Activated CD4-positive, alpha-beta T cell treated with anti-CD3 and anti-CD28 coated beads, Interleukin-2, amount 10 ng/mL, durations not matched to agents 7 days and 5 days (primary cell): ENCODE measurements around the gene KIF2C. TPM values are rescaled to one million over a fixed set of nuclear protein-coding genes. Genes with fewer than 3 reads are reported as not detected.
A peak's percentile ranks its signal among the peaks of the same experiment; 100 is the strongest.
"Not testable (repeated sequence)": the region's sequence is repeated elsewhere in the genome, so short reads cannot be mapped to it uniquely, and the experiment has no call there.

Experiments used
- CTCF ChIA-PET: fragments of 350-600 bp; sonication (Branson Sonifier 250); formaldehyde crosslinking; loops from one replicate; lab custom pipeline; 2021; ENCODE audit warnings: antibody characterized with exemption; lab: Charles Lee
- POLR2A ChIA-PET: fragments of 350-600 bp; sonication (Branson Sonifier 250); formaldehyde crosslinking; loops from one replicate; lab custom pipeline; 2021; ENCODE audit warnings: antibody characterized with exemption; lab: Charles Lee
- DNase-seq: peaks from one replicate; pipeline ENCODE4 v3.0.0-alpha.2; 2020
- H3K27ac Mint-ChIP-seq: one replicate; pipeline ENCODE4 v1.8.0; 2021; ENCODE audit warnings: mild to moderate bottlenecking, moderate library complexity, mixed read lengths
- H3K27me3 Mint-ChIP-seq: one replicate; pipeline ENCODE4 v1.8.0; 2021; ENCODE audit warnings: mixed read lengths
- H3K36me3 Mint-ChIP-seq: one replicate; pipeline ENCODE4 v1.8.0; 2021; ENCODE audit warnings: low read depth, mixed read lengths
- H3K4me1 Mint-ChIP-seq: one replicate; pipeline ENCODE4 v1.8.0; 2021; ENCODE audit warnings: mixed read lengths
- H3K4me3 Mint-ChIP-seq: one replicate; pipeline ENCODE4 v1.8.0; 2021; ENCODE audit warnings: mild to moderate bottlenecking, moderate library complexity, mixed read lengths
- H3K9me3 Mint-ChIP-seq: one replicate; pipeline ENCODE4 v1.8.0; 2021; ENCODE audit warnings: mixed read lengths
- total RNA-seq, 2 experiments: library from RNA; stranded (reverse); gene quantifications; one replicate each; pipeline ENCODE4 v1.2.3, GENCODE V29; 2021

KIF2C gene
- total RNA-seq, 2 experiments from 2014 or later: 110 to 121 TPM

DNA sequence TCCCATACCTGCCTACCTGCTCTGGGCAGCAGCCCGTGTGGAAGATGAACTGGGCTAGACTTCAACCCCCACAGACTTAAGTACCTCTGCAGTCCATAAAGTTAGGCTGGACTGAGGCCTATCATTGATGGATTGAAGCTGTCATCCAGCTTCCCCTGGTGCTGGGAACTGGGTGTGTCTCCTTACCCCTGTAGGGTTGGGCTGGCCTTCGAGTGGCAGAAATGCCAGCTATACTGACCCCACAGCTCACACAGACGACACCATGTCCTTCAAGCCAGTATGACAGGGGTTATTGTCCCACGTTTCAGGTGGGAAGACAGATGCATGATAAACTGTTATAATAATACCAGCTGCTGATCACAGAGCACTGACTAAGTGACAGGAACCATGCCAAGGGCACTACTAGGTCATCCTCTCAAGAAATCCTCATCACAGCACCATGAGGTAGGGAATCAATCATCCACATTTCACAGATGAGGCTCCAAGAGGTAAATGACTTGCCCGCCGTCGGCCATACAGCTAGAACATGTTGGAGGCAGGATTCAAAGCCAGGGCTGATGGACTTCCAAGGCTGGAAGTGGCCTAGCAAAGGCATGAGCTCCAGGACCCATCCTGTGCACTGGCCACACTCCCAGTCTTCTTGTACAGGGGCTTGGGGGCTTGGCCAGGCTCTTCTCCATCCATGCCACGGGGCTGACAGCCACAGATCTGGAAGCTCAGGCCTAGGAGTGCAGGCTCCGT is 48.7 kb downstream of the KIF2C start, which contains the start of gene BEST4:
TSS of gene BEST4 (minus strand) at position 51 of the 741 bp plus-strand sequence. CDS start 465 bp downstream, outside the sequence.
- Mint-ChIP-seq H3K4me3 (no peak within 1 kb of the TSS), H3K36me3 (no peaks in the 10 kb centered on the region), H3K27ac (peak within 1 kb of the TSS; percentile 19), H3K9me3 (no peaks in the 10 kb centered on the region), H3K4me1 (peaks cover 28% of the 10 kb centered on the region), H3K27me3 (no peaks in the 10 kb centered on the region)
- DNase-seq: no peak
- CTCF ChIA-PET: interaction anchor here (0.9 to 2.7 kb wide), 5 partner anchors 11 to 67 kb away, joined by 4 to 18 read pairs (median 6); partner anchors contain the start of genes BTBD19, PLK3, RNU5D-1 and RPS8
- POLR2A ChIA-PET: interaction anchor here (0.8 to 1.4 kb wide), 2 partner anchors 12 to 58 kb away, joined by 3 read pairs; partner anchors contain the start of gene PLK3

- Mint-ChIP-seq H3K9me3 (no peaks in the 10 kb centered on the region), H3K27ac (no peak overlapping the region), H3K36me3 (no peaks in the 10 kb centered on the region), H3K4me3 (no peak overlapping the region), H3K27me3 (no peaks in the 10 kb centered on the region), H3K4me1 (peaks cover 7% of the 10 kb centered on the region)
- no peak for DNase-seq
- CTCF ChIA-PET: interaction anchor here (1.1 to 2.4 kb wide), 7 partner anchors 8 to 220 kb away, joined by 3 to 10 read pairs (median 4); partner anchors contain the start of genes HECTD3, PLK3 and RNU5D-1
- POLR2A ChIA-PET: interaction anchor here (0.6 kb wide), 1 partner anchor 28 kb away, joined by 5 read pairs; no protein-coding TSS in a partner anchor
These were observed 51.5 kb downstream of the KIF2C start for GRCh38 chr1:44790968-44791801.

DNA sequence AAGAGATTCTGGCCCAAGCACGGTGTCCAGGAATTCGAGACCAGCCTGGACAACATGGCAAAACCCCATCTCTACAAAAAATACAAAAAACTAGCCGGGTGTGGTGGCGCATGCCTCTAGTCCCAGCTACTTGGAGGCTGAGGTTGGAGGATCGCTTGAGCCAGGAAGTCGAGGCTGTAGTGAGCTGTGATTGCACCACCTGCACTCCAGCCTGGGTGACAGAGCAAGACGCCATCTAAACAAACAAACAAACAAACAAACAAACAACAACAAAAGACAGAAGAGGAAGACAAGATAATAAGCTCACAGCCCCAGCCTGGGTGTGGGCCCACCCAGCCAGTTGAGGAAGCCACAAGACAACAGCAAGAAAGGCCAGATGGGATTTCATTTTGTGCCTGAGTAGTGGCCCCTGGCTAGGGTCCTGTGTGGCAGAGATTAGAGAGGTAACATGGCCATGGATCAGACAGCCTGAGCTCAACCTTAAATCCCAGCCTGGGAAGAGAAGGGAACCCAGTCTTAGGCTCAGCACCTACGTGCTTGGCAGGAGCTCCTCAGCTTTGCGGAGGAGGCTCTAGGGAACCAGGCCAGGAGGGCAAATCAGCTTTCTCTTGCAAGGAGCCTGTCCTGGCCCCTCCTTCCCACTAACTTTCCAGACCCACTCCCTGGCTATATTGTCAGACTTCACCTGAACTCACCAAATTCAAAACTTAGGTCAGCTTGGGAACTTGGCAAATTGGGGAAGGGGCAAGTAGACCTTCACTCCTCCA is 53.3 kb downstream of the KIF2C start:
- POLR2A ChIA-PET: interaction anchor here (0.8 kb wide), 1 partner anchor 27 kb away, joined by 3 read pairs; no protein-coding TSS in a partner anchor
- Mint-ChIP-seq H3K4me1 (peaks cover 3% of the 10 kb centered on the region), H3K27ac (no peak overlapping the region)

GRCh38 chr1:44797886-44798285 is 58.2 kb downstream of the KIF2C start:
- H3K4me3 Mint-ChIP-seq, H3K27me3 Mint-ChIP-seq, POLR2A ChIA-PET, DNase-seq, H3K9me3 Mint-ChIP-seq: not testable (repeated sequence)
- Mint-ChIP-seq H3K4me1 (peaks cover 31% of the 10 kb centered on the region), H3K27ac (peak overlapping the region; percentile 73), H3K36me3 (peaks cover 17% of the 10 kb centered on the region)
- CTCF ChIA-PET: interaction anchor here (0.7 to 1.6 kb wide), 2 partner anchors 67 to 202 kb away, joined by 3 to 5 read pairs; partner anchors contain the start of gene RNU5D-1

More for the DNA sequence above, 53.3 kb downstream of the KIF2C start:
- CTCF ChIA-PET: interaction anchor here (0.5 to 2.2 kb wide), 16 partner anchors 8 to 217 kb away, joined by 3 to 8 read pairs (median 3); partner anchors contain the start of genes BTBD19 and RPS8
- DNase-seq: no peak
- no peaks in the 10 kb centered on the region for H3K36me3 Mint-ChIP-seq
- no peaks in the 10 kb centered on the region for H3K27me3 Mint-ChIP-seq
- H3K4me3 Mint-ChIP-seq: no peak overlapping the region
- no peaks in the 10 kb centered on the region for H3K9me3 Mint-ChIP-seq

- POLR2A ChIA-PET: no interaction called here
- CTCF ChIA-PET: interaction anchor here (0.6 to 3.3 kb wide), 5 partner anchors 9 to 39 kb away, joined by 3 to 33 read pairs (median 10); partner anchors contain the start of genes BEST4 and BTBD19
- peak overlapping the region; percentile 100 for H3K27ac Mint-ChIP-seq
- peaks cover 36% of the 10 kb centered on the region for H3K4me1 Mint-ChIP-seq
- H3K9me3 Mint-ChIP-seq: no peaks in the 10 kb centered on the region
- DNase-seq: no peak
- no peaks in the 10 kb centered on the region for H3K27me3 Mint-ChIP-seq
- peak overlapping the region; percentile 80 for H3K4me3 Mint-ChIP-seq
- H3K36me3 Mint-ChIP-seq: peaks cover 25% of the 10 kb centered on the region
These were observed 59.1 kb downstream of the KIF2C start for GRCh38 chr1:44798481-44799365.

DNA sequence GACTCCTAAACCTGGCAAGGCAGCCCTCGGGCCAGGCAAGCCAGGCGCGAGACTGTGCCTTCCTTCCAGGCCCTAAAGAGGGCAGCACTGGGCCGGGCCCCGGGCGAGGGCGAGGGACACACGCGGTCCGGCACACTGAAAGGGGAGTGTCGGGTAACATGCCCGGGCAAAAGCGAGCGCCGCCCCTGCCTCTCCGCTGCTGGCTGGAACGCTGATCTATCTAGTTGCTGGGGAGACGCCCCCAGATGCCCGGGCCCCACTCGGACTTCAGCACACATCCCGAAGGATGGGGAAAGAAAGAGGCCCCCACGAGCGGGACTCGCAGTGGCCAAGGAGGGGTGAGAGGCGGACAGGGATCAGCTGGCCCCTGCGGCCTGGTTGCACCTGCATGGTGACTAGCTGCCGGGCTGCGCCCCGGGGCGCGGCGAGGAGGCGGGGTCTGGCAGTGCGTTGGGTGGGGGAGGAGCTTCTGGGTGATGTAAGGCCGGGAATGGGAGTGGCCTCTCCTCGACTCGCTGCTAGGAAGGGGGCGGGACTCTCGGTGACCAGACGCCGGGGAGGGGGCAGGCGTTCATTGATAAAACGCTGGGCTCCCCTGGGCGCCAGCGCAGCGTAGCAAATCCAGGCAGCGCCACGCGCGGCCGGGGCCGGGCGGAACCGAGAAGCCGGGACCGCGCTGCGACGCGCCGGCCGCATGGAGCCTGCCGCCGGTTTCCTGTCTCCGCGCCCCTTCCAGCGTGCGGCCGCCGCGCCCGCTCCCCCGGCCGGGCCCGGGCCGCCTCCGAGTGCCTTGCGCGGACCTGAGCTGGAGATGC is 60.3 kb downstream of the KIF2C start, which contains the start of gene PLK3:
TSS of gene PLK3 (plus strand) at position 608 of the 815 bp plus-strand sequence. CDS start at position 695, 87 bp downstream.
- H3K4me3 Mint-ChIP-seq: peak within 1 kb of the TSS; percentile 80
- H3K4me1 Mint-ChIP-seq: peaks cover 44% of the 10 kb centered on the region
- no peaks in the 10 kb centered on the region for H3K9me3 Mint-ChIP-seq
- ChIA-PET CTCF (interaction anchor here (0.7 to 3.3 kb wide), 23 partner anchors 9 to 503 kb away, joined by 3 to 33 read pairs (median 5); partner anchors contain the start of genes BEST4, BTBD19, RNU5D-1 and UROD), POLR2A (interaction anchor here (0.7 to 2.4 kb wide), 8 partner anchors 9 to 212 kb away, joined by 3 to 33 read pairs (median 6); partner anchors contain the start of genes BEST4, BTBD19, RNU5D-1 and UROD)
- H3K27ac Mint-ChIP-seq: peak within 1 kb of the TSS; percentile 100
- peak; percentile 99 for DNase-seq
- no peaks in the 10 kb centered on the region for H3K27me3 Mint-ChIP-seq
- H3K36me3 Mint-ChIP-seq: peaks cover 36% of the 10 kb centered on the region

DNA sequence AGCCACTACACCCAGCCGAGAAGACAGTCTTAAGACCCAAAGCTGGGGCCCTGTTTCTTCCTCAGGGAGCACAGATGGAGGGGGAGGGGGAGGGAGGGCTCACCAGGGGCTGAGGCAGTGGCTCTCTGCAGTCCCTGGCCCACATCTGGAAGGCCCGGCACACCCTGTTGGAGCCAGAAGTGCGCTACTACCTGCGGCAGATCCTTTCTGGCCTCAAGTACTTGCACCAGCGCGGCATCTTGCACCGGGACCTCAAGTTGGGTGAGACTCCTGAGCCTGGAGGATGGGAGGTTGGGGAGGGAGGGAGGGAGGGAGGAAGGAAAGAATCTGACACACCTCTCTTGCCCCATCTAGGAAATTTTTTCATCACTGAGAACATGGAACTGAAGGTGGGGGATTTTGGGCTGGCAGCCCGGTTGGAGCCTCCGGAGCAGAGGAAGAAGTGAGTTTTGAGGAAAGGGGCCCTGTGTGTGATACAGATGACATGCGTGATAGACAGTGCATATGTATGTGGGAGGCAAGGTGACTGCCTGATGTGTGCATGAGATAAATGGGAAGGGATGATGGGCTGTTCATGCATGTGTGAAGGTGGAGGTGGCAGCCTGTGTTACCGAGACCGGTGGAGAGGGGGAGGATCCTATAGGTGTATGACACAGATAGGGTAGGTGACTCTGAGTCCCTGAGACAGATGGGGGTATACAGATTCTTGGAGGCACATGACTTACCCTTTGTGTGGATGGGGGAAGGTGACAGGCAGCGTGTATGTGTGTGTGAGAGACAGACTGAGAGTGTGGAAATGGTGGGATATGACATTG is 62.1 kb downstream of the KIF2C start:
- Mint-ChIP-seq H3K4me1 (peaks cover 55% of the 10 kb centered on the region), H3K36me3 (peaks cover 46% of the 10 kb centered on the region), H3K27me3 (no peaks in the 10 kb centered on the region), H3K9me3 (no peaks in the 10 kb centered on the region), H3K4me3 (peak overlapping the region; percentile 80), H3K27ac (peak overlapping the region; percentile 93)
- ChIA-PET CTCF (interaction anchor here (0.6 to 3.3 kb wide), 4 partner anchors 7 to 106 kb away, joined by 3 to 33 read pairs (median 20); partner anchors contain the start of gene BTBD19), POLR2A (interaction anchor here (0.7 to 2.4 kb wide), 5 partner anchors 7 to 209 kb away, joined by 3 to 33 read pairs (median 11); partner anchors contain the start of genes BTBD19 and RNU5D-1)
- peak; percentile 48 for DNase-seq

GRCh38 chr1:44802306-44803061 is 62.8 kb downstream of the KIF2C start:
- Mint-ChIP-seq H3K27ac (peak overlapping the region; percentile 76), H3K27me3 (no peaks in the 10 kb centered on the region), H3K9me3 (no peaks in the 10 kb centered on the region), H3K4me1 (peaks cover 63% of the 10 kb centered on the region), H3K4me3 (peak overlapping the region; percentile 80), H3K36me3 (peaks cover 54% of the 10 kb centered on the region)
- no peak for DNase-seq
- CTCF ChIA-PET: no interaction called here
- POLR2A ChIA-PET: no interaction called here

DNA sequence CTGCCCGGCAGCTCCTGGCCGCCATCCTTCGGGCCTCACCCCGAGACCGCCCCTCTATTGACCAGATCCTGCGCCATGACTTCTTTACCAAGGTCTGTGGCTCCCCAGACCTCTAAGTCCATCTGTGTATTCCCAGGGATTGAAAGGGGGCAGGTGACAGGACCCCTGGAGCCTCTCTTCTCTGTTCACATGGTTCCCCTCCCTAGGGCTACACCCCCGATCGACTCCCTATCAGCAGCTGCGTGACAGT is 63.4 kb downstream of the KIF2C start:
- ChIA-PET POLR2A (no interaction called here), CTCF (no interaction called here)
- Mint-ChIP-seq H3K27me3 (no peaks in the 10 kb centered on the region), H3K4me3 (peak overlapping the region; percentile 80), H3K4me1 (peaks cover 68% of the 10 kb centered on the region), H3K27ac (peak overlapping the region; percentile 76), H3K36me3 (peaks cover 58% of the 10 kb centered on the region), H3K9me3 (no peaks in the 10 kb centered on the region)
- DNase-seq: no peak
